Measurements from ENCODE around the gene PASK.
"Not testable (repeated sequence)": the region's sequence is repeated elsewhere in the genome, so short reads cannot be mapped to it uniquely, and the experiment has no call there.

Gene PASK

DNA sequence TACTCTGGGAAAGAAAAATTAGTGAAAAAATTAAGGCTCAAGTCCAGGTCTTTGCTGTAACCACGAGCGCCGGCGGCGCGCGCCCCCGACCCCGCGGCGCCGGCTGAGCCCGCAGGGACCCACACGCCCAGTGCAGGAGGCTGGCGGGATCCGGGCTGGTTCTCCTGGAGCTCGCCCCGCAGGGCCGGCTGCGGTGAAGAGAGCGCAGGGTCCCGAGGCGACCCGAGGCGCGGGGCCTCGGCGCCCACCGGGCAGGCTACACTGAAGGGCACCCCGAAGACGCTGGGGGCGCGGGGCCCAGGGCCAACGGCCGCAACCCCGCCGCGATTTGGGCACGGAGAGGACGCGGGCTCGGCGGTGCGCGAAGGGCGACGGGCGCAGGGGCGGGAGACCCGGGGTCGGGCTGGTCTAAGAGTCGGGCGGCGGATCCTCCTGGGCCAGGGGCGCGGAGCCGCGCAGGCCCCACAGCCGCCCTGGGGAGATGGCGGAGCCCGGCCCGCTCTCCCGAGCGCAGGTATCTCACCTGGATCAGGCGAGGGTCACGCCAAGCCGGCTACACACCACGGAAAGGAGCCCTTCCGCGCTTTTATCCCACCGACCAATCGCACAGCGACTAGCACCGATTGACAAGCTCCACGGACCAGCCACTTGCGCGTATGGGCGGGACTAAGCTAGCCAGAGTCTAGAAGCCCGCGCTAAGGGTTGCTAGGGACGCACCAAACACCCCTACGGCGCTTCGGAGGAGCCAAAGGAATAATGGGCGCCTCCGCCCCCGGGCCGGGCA, at the start of gene PASK:
TSS of gene PASK (minus strand) at position 582 of the 784 bp plus-strand sequence. CDS start 6,440 bp downstream, outside the sequence.
- peak; percentile 89 for DNase-seq (ENCODE audit: low spot score)
- FAIRE-seq: peak; percentile 76

DNA sequence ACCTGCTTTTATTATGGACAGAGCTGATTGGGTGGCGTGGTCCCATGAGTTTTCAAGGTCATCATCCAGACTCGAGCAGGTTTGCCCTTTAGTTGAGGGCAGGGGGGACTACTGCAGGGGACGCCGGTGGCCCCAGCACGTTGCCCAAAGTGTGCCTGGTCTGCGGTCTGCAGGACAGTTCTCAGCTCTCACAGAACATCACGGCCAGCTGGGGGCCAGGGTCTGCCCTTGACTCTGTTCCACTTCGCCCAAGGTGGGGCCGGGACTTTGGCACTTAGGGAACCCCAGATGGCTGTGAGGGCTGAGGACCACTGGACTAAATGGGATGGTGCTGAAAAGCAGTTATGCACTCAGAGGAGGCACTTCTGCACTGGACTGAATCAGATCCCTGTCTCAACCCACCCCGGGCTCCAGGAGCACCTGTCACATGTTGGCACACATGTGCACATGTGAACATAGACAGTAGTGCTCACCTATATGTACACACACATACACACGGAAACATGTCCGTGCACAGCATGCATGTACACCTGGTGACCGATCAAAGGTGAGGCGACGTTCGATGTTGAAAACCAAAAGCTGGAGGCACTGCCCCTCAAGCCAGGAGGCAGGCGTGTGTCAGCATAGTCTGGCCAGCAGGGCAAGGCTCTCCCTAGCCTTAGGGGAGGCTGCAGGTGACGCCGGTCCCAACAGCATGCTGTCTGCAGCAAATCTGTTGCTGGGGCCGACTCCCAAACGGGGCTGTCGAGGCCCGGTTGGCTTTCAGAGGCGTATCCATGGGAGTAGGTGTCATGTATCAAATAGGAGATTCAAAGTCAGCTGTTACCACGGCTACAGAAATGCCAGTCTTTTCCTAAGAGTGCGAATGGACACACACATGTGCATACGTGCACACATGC, 49.4 kb upstream of the PASK start:
- DNase-seq (ENCODE audit: low spot score): no peak
- FAIRE-seq: no peak

DNA sequence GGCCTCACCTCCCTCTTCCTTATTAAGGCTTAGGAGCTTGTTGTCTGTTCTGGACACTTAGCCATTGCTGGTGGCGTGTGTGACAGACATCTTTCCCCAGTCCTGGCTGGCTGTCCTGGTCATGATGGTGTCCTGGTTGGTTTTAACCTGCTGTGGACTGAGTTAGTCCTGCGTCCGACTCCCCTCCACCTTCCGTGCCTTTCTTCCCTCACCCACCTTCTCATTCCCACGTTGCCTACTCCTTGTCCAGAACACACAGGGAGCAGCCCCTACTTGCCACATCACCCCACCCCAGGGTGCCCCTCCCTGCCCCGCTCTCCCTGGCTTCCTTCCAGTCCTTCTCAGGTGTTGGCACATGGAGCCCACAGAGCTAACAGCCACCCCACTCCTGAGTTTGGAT, 48.7 kb upstream of the PASK start:
- no peak for DNase-seq (ENCODE audit: low spot score)
- no peak for FAIRE-seq

DNA sequence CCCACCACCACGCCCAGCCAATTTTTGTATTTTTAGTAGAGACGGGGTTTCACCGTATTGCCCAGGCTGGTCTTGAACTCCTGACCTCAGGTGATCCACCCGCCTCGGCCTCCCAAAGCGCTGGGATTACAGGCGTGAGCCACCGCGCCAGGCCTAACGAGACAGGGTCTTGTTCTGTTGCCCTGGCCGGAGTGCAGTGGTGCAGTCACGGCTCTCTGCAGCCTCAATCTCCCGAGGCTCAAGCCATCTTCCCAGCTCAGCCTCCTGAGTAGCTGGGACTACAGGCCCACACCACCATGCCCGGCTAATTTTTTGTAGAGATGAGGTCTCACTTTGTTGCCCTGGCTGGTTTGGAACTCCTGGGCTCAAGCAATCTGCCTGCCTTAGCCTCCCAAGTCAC, 48.0 kb upstream of the PASK start:
- not testable (repeated sequence) for DNase-seq (ENCODE audit: low spot score); FAIRE-seq

DNA sequence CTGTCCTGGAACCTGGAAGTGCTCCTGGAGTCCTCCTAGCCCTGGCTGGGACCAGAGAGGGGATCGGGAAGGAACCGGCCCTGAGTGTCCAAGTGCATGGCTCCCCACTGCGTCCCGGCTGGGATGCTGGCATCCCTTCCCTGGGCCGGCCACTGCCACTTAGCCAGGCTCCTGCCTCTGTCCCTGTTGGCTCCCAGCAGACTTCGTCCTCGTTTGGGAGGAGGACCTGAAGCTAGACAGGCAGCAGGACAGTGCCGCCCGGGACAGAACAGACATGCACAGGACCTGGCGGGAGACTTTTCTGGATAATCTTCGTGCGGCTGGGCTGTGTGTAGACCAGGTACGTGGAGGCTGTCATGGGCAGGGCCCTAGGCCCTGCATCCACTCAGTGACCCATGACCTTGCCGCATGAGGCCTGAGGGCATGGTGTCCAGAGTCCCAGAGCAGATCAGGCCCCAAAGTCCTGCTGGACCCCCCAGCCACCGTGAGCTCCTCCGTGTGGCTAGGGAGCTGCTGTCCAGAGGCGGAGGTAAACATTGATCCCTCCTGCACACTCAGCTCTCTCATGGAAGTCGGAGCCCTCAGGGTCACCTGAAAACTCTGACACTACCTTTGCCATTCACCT, 46.3 kb upstream of the PASK start:
- FAIRE-seq (no peak), DNase-seq (ENCODE audit: low spot score) (no peak)

DNA sequence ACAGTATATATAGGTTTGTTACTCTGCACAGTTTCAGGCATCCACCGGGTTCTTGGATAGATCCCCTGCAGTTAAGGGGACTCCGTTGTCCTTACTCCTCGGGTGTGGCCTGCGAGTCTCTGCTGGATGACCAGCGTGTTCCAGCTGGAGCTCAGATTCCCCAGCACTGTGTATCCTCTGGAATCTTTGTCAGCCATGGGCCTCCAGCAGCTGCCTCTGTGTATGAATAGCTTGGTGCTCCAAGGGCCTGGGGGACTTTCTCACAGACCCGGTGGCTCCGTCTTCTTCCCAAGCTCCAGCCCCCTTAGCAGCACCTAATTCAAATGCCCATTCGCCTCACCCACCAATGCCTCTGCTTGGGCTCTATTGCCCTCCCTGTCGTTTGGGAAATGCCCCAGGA, 45.5 kb upstream of the PASK start:
- DNase-seq (ENCODE audit: low spot score) (no peak), FAIRE-seq (no peak)

DNA sequence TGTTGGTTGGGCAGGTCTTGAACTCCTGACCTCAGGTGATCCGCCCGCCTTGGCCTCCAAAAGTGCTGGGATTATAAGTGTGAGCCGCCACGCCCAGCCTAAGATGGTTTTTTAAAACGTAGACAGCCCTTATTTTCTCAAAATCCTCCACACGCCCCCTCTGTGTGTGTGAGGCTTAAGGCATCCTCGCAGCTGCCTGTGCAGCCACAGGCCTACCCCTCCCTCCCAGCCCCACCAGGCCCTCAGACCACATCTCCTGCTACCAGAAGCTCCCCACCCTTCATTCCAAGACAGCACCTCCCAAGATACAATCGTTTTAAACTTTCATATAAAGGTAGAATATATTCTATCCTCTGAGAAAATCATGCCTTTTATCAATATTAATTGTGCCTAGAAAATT, 44.0 kb upstream of the PASK start:
- DNase-seq (ENCODE audit: low spot score) (no peak), FAIRE-seq (no peak)

DNA sequence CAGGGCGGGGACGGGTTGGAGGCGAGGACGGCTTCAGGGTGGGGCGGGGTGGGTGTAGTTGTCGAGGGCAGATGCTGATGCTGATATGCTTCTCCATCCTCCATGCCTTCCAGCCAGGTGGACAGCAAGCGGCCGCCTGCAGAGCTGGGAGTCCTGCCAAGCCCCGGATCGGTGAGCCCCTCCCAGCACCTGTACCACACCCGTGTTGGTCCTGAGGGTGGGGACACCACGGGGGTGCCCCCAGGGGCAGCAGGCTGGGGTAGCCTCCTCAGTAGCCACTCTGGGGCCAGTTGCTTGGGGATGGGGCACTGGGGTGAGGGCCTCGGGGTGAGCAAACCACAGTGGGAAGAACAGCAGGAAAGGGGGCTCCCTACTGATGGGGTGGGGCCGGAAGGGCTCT, 41.8 kb upstream of the PASK start:
- DNase-seq (ENCODE audit: low spot score) (no peak), FAIRE-seq (no peak)

DNA sequence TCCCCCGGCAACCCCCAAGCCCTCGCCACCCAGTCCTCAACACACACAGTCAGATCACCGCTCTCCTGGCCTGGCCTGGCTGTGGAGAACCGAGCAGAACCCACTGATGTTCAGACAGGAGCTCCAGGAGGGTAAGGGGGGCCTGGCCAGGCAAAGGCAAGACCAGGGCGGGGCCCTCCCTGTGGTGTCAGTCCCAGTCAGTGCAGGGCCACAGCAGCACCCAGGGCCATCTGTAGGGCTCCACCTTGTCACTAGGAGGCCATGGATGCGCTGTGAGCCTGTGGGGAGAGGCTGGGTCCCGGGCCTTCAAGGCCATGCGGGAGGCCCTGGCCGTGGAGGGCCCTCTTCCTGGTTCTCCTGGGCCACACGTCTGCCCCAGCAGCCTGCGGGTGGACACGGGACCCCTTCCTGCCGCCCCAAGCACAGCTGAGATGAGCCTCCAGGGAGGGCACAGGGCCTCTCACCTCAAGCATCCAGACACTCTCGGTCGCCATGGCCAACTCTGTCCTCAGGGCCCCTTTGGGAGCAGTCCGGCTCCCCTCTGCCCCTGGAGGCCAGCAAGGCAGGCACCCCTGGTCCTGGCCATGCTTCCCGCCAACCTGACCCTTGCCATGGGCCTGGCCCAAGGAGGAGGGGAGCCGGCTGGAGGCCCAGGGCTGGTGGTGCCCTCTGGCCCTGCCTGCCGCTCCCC, 41.2 kb upstream of the PASK start:
- no peak for DNase-seq (ENCODE audit: low spot score)
- FAIRE-seq: no peak

DNA sequence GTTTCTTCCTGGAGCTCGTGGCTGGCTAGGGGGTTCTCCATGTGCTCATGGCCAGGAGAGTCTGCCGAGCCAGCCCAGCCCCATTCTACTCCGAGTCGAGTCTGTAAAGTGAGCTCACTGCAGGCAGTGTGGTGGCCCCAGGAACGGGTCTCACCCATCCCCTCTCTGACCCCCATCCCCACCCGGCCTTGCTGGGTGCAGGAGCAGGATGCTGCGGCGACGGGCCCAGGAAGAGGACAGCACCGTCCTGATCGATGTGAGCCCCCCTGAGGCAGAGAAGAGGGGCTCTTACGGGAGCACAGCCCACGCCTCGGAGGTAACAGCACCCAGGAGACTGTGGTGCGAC, 40.6 kb upstream of the PASK start:
- DNase-seq (ENCODE audit: low spot score) (no peak), FAIRE-seq (no peak)

DNA sequence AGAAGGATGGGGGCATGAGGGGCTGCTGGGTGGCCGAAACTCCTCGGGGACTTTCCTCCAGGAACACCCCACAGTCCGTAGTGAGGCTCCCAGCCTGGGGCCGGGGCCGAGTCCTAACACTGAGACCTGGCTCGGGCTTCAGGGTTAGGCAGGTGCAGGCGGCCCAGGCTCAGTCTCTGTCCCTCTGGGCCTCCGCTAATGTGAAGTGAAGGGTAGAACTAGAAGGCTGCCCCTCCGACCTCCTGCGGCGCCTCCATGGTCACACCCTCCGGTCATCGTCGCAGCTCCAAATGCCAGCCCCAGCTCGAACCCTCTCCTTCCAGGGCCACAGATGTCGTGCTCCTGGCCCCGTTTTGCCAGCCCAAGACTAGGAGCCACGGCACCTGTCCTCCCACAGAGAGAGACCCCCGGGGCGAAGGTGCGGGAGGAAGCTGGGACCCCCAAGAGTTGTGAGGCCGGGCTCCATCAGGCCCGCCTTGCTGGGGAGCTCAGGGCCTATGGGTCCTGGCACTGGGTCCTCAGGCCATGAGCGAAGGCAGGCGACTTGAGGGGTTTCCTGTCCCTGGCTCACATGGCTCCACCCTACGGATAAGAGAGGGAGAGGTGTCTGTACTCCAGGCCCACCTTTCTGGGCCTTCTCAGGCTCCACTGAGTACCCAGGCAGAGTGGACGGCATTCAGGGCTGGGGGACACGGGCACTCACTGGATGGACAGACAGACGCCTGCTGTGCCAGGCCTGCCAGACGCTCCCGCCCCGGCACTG, 40.0 kb upstream of the PASK start:
- no peak for DNase-seq (ENCODE audit: low spot score)
- FAIRE-seq: no peak

DNA sequence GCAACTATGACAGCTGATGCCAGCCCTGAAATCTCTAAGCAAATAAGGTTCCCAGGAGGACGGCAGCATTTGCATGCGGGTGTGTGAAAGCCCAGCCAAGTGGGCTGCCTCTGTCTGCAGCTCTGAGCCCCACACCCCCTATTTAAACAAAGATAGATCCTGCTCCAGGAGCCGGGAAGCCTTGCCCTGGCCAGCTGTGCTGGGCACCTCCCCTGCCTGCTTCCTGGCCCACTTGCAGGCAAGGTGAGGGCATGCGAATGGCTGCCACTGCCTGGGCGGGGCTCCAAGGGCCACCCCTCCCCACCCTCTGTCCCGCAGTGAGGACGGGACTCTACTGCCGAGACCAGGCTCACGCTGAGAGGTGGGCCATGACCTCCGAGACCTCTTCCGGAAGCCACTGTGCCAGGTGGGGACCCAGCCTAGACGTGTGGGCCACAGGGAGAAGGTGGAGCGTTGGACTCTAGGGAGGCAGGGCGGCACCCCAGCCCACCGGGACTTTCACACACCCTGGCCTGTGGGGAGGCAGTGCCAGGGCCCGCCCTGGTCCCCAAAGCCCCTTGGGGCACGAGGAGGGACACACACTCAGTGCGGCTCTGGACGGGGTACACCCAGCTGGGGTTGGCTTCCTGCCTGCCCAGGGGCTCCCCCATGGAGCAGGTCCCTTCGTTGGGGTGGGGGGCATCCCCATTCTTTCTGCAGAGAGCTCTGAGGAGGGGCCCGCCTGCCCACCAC, 39.3 kb upstream of the PASK start, which contains the start of gene ANO7:
TSS of gene ANO7 (plus strand) at position 317 of the 732 bp plus-strand sequence. CDS start 1,387 bp downstream, outside the sequence.
- FAIRE-seq: no peak
- no peak for DNase-seq (ENCODE audit: low spot score)

DNA sequence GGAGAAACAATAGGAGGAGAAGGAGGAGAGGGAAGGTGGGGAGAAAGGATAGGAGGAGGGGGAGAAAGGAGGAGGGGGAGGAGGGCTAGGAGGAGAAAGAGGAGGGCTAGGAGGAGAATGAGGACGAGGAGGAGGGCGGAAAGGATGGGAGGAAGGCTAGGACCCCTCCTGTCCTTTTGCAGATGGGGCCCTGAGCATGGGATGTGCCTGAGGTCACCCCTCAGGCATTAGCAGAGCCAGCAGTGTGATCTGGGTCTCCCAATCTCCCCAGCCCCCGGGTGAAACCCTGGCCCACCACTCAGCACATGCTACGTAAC, 38.6 kb upstream of the PASK start:
- FAIRE-seq (no peak), DNase-seq (ENCODE audit: low spot score) (no peak)

DNA sequence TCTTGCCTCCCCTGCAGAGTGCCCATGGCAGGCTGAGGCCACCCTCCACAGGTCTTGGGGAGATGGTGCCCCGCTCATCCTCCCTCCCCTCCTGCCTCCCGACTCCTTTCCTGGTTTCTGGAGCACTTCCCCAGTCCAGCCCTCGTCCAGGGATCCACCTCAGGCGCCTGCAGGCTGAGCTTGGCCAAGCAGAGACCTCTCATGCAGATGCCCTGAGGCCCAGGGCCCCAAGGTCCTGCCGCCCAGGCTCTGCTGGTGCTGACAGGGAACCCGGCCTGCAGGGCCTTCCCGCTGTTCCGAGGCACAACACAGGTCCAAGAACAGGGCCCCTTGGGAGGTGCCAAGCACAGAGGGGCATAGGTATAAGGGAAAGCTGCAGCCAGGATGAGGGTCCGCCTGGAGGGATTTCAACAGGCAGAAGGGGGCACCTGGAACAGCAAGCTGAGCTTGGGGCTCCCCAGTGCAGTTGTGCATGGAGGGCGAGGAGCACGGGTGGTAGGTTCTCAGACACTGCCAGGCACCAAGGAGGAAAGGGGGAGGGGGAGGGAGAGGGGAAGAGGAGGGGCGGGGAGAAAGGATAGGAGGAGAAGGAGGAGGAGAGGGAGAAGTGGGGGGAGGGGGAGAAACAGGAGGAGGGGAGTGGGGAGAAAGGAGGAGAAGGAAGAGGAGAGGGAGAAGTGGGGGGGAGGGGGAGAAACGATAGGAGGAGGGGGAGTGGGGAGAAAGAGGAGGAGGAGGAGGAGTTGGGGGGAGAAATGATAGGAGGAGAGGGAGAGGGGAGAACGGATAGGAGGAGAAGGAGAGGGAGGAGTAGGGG, 38.0 kb upstream of the PASK start:
- no peak for DNase-seq (ENCODE audit: low spot score)

DNA sequence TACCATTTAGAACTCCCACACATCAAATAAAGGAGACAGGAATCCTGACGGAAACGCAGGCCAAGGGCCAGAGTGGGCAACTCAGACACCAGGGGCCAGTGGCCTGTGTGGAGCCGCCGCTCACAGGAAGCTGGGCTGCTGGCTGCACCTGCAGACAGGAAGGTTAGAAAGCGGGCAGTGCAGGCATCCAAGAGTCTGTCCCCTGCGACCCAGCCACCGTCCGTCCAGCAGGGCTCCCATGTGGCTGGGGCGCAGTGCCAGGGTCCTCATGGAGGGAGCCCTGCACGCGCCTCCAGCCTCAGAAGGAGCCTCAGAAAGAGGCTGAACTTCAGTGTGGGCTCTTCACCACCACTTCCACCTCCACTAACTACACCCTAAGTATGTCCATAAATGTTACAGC, 36.7 kb upstream of the PASK start:
- no peak for DNase-seq (ENCODE audit: low spot score)
- no peak for FAIRE-seq

More for the DNA sequence above, 38.0 kb upstream of the PASK start:
- FAIRE-seq: no peak

DNA sequence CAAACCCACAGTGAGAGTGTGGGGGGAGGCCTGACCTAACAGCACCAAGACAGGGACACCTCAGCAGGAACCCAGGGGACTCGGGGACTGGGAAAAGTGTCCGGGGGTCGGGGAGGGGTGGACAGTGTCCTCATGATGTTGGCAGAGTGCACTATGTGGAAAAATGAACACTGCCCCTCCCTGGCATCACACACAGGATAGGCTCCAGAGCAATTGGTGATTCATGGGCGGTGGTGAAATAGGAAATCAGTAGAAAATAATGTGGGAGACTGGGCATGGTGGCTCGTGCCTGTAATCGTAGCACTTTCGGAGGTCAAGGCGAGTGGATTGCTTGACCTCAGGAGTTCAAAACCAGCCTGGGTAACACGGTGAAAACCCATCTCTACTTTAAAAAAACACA, 35.6 kb upstream of the PASK start:
- no peak for FAIRE-seq
- DNase-seq (ENCODE audit: low spot score): no peak

DNA sequence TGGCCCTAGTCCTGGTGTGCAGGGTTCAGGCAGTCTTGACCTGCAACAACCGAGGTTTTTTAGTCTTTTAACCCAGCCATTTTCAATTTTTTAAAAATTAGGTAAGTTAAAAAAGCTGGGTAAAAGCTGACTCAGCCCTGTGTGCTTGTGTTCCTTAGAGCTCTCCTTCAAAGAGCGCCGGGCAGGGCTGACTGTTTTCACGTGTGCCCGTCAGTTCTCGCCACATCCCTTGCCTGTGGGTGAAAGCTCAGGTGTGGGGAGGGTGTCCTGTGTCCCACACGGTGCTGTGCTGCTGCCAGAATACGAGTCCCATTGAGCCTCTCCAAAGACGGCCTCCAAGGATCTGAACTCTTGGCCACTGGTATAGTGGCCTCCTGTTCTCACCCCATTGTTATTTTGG, 33.9 kb upstream of the PASK start:
- DNase-seq (ENCODE audit: low spot score): no peak
- FAIRE-seq: no peak

DNA sequence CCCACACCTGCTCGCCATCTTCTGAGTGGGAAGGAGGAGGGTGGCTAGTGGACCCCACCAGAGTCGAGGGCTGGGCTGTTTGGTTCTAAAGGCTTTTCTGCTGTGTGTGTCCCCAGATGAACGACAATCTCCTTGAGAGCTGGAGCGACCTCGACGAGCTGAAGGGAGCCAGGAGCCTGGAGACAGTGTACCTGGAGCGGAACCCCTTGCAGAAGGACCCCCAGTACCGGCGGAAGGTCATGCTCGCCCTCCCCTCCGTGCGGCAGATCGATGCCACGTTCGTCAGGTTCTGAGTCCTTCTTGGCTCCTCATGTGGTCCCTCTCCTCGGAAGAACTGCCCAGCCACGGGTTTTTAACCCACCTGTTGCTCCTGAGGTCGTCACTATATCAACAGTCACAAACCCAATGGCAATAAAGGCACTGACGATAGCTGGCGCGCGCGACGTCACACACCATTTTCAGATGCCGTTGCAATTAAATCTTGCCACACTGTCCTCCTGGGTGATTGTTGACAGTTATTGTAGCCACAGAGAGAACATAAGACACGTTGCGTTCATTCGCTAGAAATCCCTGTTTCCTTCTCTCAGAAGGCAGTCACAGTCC, 33.4 kb upstream of the PASK start:
- DNase-seq (ENCODE audit: low spot score) (no peak), FAIRE-seq (no peak)

DNA sequence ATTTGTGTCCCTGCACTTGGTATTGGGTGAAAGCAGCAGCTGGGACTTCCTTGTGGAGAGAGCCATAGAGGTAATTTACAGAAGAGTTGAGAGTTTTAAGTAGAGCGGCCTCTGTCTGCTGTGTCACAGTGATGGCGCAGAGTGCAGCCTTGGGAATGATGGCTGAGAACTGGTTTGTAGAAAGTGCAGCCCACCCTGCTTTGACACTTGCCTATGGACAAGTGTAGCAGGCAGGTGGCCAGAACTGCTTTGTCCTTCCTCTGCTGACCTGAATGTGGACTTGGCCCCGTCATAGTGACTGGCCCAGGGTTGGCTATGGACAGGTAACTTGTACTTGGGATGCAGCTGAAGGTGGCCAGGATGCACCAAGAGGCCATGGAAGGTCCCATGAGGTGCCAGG, 32.9 kb upstream of the PASK start:
- FAIRE-seq (no peak), DNase-seq (ENCODE audit: low spot score) (no peak)

Measured in RCC 7860 (cell line).